NCI-H1436 (cell line): ENCODE measurements around the gene ARHGAP12.

Experiments
- DNase-seq: peaks from one replicate; lab custom pipeline; 2025; lab: John Stamatoyannopoulos, UW

Gene ARHGAP12

GRCh38 chr10:31768467-31768866, 160.2 kb downstream of the ARHGAP12 start:
- no peak for DNase-seq

- DNase-seq, result no peak
Measured at GRCh38 chr10:31765541-31765940, 163.1 kb downstream of the ARHGAP12 start.

GRCh38 chr10:31762316-31762715, 166.3 kb downstream of the ARHGAP12 start:
- no peak for DNase-seq

- DNase-seq, result no peak
Measured at GRCh38 chr10:31761156-31761555, 167.5 kb downstream of the ARHGAP12 start.

GRCh38 chr10:31760674-31761081, 168.0 kb downstream of the ARHGAP12 start:
- no peak for DNase-seq

- peak; percentile 98 for DNase-seq
Measured at GRCh38 chr10:31759799-31760626, 168.6 kb downstream of the ARHGAP12 start.

GRCh38 chr10:31759124-31759798, 169.4 kb downstream of the ARHGAP12 start:
- peak; percentile 18 for DNase-seq

GRCh38 chr10:31758495-31758894, 170.1 kb downstream of the ARHGAP12 start:
- no peak for DNase-seq

- DNase-seq, result no peak
Measured at GRCh38 chr10:31757831-31758230, 170.8 kb downstream of the ARHGAP12 start.

GRCh38 chr10:31757386-31757791, 171.2 kb downstream of the ARHGAP12 start:
- DNase-seq, result peak; percentile 62

- DNase-seq, result no peak
Measured at GRCh38 chr10:31756729-31757110, 171.9 kb downstream of the ARHGAP12 start.

GRCh38 chr10:31756101-31756728, 172.4 kb downstream of the ARHGAP12 start:
- no peak for DNase-seq
